ENCODE data around the gene NETO1.

DNA sequence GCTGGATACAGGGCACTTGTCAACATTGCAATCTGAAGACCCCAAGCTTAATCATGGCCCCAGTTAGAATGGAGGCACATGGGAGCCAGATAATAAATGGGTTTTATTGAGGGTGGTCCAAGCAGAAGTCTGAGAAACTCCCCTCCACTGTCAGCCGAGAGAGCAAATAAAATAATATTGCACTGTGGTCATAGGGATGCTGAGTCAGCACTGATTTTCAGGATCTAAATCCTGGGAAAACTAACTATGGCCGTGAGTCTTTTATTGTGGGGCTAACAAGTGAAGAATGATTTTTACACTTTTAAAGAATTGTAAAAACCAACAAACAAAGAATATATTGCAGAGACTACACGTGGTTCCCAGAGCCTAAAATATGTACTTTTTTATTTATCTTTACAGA is 31.1 kb upstream of the NETO1 start:
- TF ChIP-seq, protein P1, sequence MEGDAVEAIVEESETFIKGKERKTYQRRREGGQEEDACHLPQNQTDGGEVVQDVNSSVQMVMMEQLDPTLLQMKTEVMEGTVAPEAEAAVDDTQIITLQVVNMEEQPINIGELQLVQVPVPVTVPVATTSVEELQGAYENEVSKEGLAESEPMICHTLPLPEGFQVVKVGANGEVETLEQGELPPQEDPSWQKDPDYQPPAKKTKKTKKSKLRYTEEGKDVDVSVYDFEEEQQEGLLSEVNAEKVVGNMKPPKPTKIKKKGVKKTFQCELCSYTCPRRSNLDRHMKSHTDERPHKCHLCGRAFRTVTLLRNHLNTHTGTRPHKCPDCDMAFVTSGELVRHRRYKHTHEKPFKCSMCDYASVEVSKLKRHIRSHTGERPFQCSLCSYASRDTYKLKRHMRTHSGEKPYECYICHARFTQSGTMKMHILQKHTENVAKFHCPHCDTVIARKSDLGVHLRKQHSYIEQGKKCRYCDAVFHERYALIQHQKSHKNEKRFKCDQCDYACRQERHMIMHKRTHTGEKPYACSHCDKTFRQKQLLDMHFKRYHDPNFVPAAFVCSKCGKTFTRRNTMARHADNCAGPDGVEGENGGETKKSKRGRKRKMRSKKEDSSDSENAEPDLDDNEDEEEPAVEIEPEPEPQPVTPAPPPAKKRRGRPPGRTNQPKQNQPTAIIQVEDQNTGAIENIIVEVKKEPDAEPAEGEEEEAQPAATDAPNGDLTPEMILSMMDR (conservative IDR thresholded peaks at IDR 0.05; ENCODE audit: low read depth in 2 of 2), result no peak
- TF ChIP-seq JUNB (IDR thresholded peaks at IDR 0.05; ENCODE audit: unreplicated experiment) (no peak), EZH2phosphoT487 (IDR thresholded peaks at IDR 0.05; ENCODE audit: unreplicated experiment) (no peak), EZH2 (IDR thresholded peaks at IDR 0.05; ENCODE audit: low read depth, unreplicated experiment) (no peak), POLR2AphosphoS5 (IDR thresholded peaks at IDR 0.05; ENCODE audit: low read depth) (no peak), ZNF331 (CRISPR knock-in tag; IDR thresholded peaks at IDR 0.05; ENCODE audit: low read depth) (no peak), CREB1 (CRISPR knock-in tag; IDR thresholded peaks at IDR 0.05; ENCODE audit: low read depth) (no peak), ZNF114 (CRISPR knock-in tag; IDR thresholded peaks at IDR 0.05) (no peak), STAT1 (IDR thresholded peaks at IDR 0.05; ENCODE audit: unreplicated experiment) (no peak)
- TF ChIP-seq, protein P2, sequence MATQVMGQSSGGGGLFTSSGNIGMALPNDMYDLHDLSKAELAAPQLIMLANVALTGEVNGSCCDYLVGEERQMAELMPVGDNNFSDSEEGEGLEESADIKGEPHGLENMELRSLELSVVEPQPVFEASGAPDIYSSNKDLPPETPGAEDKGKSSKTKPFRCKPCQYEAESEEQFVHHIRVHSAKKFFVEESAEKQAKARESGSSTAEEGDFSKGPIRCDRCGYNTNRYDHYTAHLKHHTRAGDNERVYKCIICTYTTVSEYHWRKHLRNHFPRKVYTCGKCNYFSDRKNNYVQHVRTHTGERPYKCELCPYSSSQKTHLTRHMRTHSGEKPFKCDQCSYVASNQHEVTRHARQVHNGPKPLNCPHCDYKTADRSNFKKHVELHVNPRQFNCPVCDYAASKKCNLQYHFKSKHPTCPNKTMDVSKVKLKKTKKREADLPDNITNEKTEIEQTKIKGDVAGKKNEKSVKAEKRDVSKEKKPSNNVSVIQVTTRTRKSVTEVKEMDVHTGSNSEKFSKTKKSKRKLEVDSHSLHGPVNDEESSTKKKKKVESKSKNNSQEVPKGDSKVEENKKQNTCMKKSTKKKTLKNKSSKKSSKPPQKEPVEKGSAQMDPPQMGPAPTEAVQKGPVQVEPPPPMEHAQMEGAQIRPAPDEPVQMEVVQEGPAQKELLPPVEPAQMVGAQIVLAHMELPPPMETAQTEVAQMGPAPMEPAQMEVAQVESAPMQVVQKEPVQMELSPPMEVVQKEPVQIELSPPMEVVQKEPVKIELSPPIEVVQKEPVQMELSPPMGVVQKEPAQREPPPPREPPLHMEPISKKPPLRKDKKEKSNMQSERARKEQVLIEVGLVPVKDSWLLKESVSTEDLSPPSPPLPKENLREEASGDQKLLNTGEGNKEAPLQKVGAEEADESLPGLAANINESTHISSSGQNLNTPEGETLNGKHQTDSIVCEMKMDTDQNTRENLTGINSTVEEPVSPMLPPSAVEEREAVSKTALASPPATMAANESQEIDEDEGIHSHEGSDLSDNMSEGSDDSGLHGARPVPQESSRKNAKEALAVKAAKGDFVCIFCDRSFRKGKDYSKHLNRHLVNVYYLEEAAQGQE (IDR thresholded peaks at IDR 0.05; ENCODE audit: unreplicated experiment), result no peak
- TF ChIP-seq, protein P3, sequence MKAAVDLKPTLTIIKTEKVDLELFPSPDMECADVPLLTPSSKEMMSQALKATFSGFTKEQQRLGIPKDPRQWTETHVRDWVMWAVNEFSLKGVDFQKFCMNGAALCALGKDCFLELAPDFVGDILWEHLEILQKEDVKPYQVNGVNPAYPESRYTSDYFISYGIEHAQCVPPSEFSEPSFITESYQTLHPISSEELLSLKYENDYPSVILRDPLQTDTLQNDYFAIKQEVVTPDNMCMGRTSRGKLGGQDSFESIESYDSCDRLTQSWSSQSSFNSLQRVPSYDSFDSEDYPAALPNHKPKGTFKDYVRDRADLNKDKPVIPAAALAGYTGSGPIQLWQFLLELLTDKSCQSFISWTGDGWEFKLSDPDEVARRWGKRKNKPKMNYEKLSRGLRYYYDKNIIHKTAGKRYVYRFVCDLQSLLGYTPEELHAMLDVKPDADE (IDR thresholded peaks at IDR 0.05), result no peak

Measured in GM23338 (cell line).